ENCODE measurements around the gene IMMP2L. TPM values are rescaled to one million over a fixed set of nuclear protein-coding genes. Genes with fewer than 3 reads are reported as not detected.

IMMP2L gene
- total RNA-seq, 4 donors from 2014 or later: 23.8 to 30.0 (median 27.7) TPM

- WGBS, 2 donors: 83 to 84% methylated on average over 4 of the region's 4 CpGs
- Histone ChIP-seq H3K27me3 (no peaks in the 10 kb centered on the region), H3K36me3 (no peaks in the 10 kb centered on the region), H3K4me3 (replicated peaks in 1 of 3) (no peak overlapping the region), H3K9me3 (no peaks in the 10 kb centered on the region), H3K27ac (no peak overlapping the region), H3K4me1 (no peaks in the 10 kb centered on the region)
- TF ChIP-seq POLR2A (IDR thresholded peaks at IDR 0.05) (no peak), CTCF (IDR thresholded peaks at IDR 0.05) (no peak)
- DNase-seq: no peak
- intact Hi-C loops (cut with DNase I): no loop called here
Observed at GRCh38 chr7:110852156-110852940, 709.9 kb downstream of the IMMP2L start.

GRCh38 chr7:110850224-110850623 is 712.1 kb downstream of the IMMP2L start:
- no peak overlapping the region for H3K4me3 ChIP-seq (replicated peaks in 1 of 3)
- no peak overlapping the region for H3K27ac ChIP-seq
- no peaks in the 10 kb centered on the region for H3K9me3 ChIP-seq
- WGBS, 2 donors: 95 to 97% methylated on average over 3 of the region's 3 CpGs
- H3K27me3 ChIP-seq: no peaks in the 10 kb centered on the region
- no peaks in the 10 kb centered on the region for H3K4me1 ChIP-seq
- H3K36me3 ChIP-seq: no peaks in the 10 kb centered on the region
- no peak for TF ChIP-seq CTCF (IDR thresholded peaks at IDR 0.05)
- no peak for TF ChIP-seq POLR2A (IDR thresholded peaks at IDR 0.05)
- no peak for DNase-seq
- intact Hi-C loops (cut with DNase I): no loop called here

- intact Hi-C loops (cut with DNase I): no loop called here
- WGBS, 2 donors: 93 to 95% methylated on average over 4 of the region's 4 CpGs
- Histone ChIP-seq H3K27ac (no peak overlapping the region), H3K36me3 (no peaks in the 10 kb centered on the region), H3K4me3 (replicated peaks in 1 of 3) (no peak overlapping the region), H3K4me1 (no peaks in the 10 kb centered on the region), H3K27me3 (no peaks in the 10 kb centered on the region), H3K9me3 (no peaks in the 10 kb centered on the region)
- no peak for DNase-seq
- no peak for TF ChIP-seq CTCF (IDR thresholded peaks at IDR 0.05)
- no peak for TF ChIP-seq POLR2A (IDR thresholded peaks at IDR 0.05)
Observed at GRCh38 chr7:110842796-110843195, 719.5 kb downstream of the IMMP2L start.

- WGBS, 2 donors: 74 to 81% methylated on average over 3 of the region's 3 CpGs
- H3K4me1 ChIP-seq: no peaks in the 10 kb centered on the region
- intact Hi-C loops (cut with DNase I): no loop called here
Observed at GRCh38 chr7:110841840-110842545, 720.3 kb downstream of the IMMP2L start.

More at GRCh38 chr7:110841840-110842545, 720.3 kb downstream of the IMMP2L start:
- Histone ChIP-seq H3K4me3 (replicated peaks in 1 of 3) (no peak overlapping the region), H3K36me3 (no peaks in the 10 kb centered on the region), H3K27ac (no peak overlapping the region), H3K27me3 (no peaks in the 10 kb centered on the region), H3K9me3 (no peaks in the 10 kb centered on the region)
- no peak for TF ChIP-seq POLR2A (IDR thresholded peaks at IDR 0.05)
- TF ChIP-seq CTCF (IDR thresholded peaks at IDR 0.05): no peak
- DNase-seq: no peak

All from thyroid gland (tissue), 4 donors.